ENCODE measurements around the gene PDXP.
A peak's percentile ranks its signal among the peaks of the same experiment; 100 is the strongest.
"Not testable (repeated sequence)": the region's sequence is repeated elsewhere in the genome, so short reads cannot be mapped to it uniquely, and the experiment has no call there.

PDXP gene

GRCh38 chr22:37658133-37659065 lies at the start of gene PDXP:
Gene PDXP (plus strand): TSS chr22:37658723. CDS start chr22:37658783, 60 bp downstream.
- Histone ChIP-seq H3K4me3 (ENCODE audit: low read length) (peak within 1 kb of the TSS; percentile 90), H3K27ac (ENCODE audit: low read depth, low read length) (peak within 1 kb of the TSS; percentile 88), H3K79me2 (ENCODE audit: control insufficient read depth, low read length) (peaks cover 52% of the 10 kb centered on the region), H3K4me2 (ENCODE audit: low read length) (peak within 1 kb of the TSS; percentile 99), H3K4me1 (ENCODE audit: control insufficient read depth, low read length) (peaks cover 42% of the 10 kb centered on the region), H3K36me3 (ENCODE audit: control insufficient read depth, low read length) (peaks cover 37% of the 10 kb centered on the region), H3K27me3 (ENCODE audit: control insufficient read depth, low read length) (no peaks in the 10 kb centered on the region), H3F3A (ENCODE audit: control insufficient read depth, insufficient read depth) (peaks cover 14% of the 10 kb centered on the region), H4K20me1 (ENCODE audit: control insufficient read depth, insufficient read depth, low read depth, low read length) (peaks cover 29% of the 10 kb centered on the region), H3K9me3 (ENCODE audit: control insufficient read depth, insufficient read depth, low read length) (no peaks in the 10 kb centered on the region), H3K9me2 (replicated peaks; ENCODE audit: control insufficient read depth, low read length) (no peaks in the 10 kb centered on the region)
- TF ChIP-seq CTCF (IDR thresholded peaks at IDR 0.05; ENCODE audit: low read depth, low read length, poor library complexity, severe bottlenecking): no peak

- peak overlapping the region; percentile 95 for H3K27ac ChIP-seq (ENCODE audit: low read depth, low read length)
- H3K4me3 ChIP-seq (ENCODE audit: low read length): peak overlapping the region; percentile 98
- no peaks in the 10 kb centered on the region for H3K9me3 ChIP-seq (ENCODE audit: control insufficient read depth, insufficient read depth, low read length)
- peaks cover 41% of the 10 kb centered on the region for H3K36me3 ChIP-seq (ENCODE audit: control insufficient read depth, low read length)
- TF ChIP-seq EZH2phosphoT487 (IDR thresholded peaks at IDR 0.05; ENCODE audit: borderline replicate concordance, low read length): no peak
- TF ChIP-seq CTCF (IDR thresholded peaks at IDR 0.05; ENCODE audit: low read depth, low read length, poor library complexity, severe bottlenecking): no peak
- H3K9me2 ChIP-seq (replicated peaks; ENCODE audit: control insufficient read depth, low read length): no peaks in the 10 kb centered on the region
- H3K79me2 ChIP-seq (ENCODE audit: control insufficient read depth, low read length): peaks cover 44% of the 10 kb centered on the region
- no peaks in the 10 kb centered on the region for H3K27me3 ChIP-seq (ENCODE audit: control insufficient read depth, low read length)
- H3K4me1 ChIP-seq (ENCODE audit: control insufficient read depth, low read length): peaks cover 42% of the 10 kb centered on the region
- H3K4me2 ChIP-seq (ENCODE audit: low read length): peak overlapping the region; percentile 95
- H3F3A ChIP-seq (ENCODE audit: control insufficient read depth, insufficient read depth): peaks cover 11% of the 10 kb centered on the region
- no peaks in the 10 kb centered on the region for H4K20me1 ChIP-seq (ENCODE audit: control insufficient read depth, insufficient read depth, low read depth, low read length)
Observed at GRCh38 chr22:37609240-37610152, 49.0 kb upstream of the PDXP start.

DNA sequence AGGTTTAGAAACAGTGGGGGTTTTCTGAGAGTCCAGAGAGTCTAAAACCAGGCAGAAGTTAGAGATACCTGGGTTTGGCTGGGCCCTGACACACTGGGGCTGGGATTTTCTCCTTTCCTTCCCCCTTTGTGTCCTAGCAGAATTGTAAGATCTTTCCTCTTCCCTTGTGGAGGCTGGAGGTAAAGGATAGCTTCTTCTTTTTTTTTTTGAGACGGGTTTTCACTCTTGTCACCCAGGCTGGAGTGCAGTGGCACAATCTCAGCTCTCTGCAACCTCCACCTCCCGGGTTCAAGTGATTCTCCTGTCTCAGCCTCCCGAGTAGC lies 48.4 kb upstream of the PDXP start:
- H3K9me3 ChIP-seq (ENCODE audit: control insufficient read depth, insufficient read depth, low read length); H3K27me3 ChIP-seq (ENCODE audit: control insufficient read depth, low read length); H4K20me1 ChIP-seq (ENCODE audit: control insufficient read depth, insufficient read depth, low read depth, low read length); H3K9me2 ChIP-seq (replicated peaks; ENCODE audit: control insufficient read depth, low read length): not testable (repeated sequence)
- peaks cover 46% of the 10 kb centered on the region for H3K36me3 ChIP-seq (ENCODE audit: control insufficient read depth, low read length)
- H3F3A ChIP-seq (ENCODE audit: control insufficient read depth, insufficient read depth): peaks cover 11% of the 10 kb centered on the region
- peaks cover 38% of the 10 kb centered on the region for H3K4me1 ChIP-seq (ENCODE audit: control insufficient read depth, low read length)
- peak overlapping the region; percentile 98 for H3K4me3 ChIP-seq (ENCODE audit: low read length)
- H3K79me2 ChIP-seq (ENCODE audit: control insufficient read depth, low read length): peaks cover 44% of the 10 kb centered on the region
- H3K27ac ChIP-seq (ENCODE audit: low read depth, low read length): peak overlapping the region; percentile 95
- peak overlapping the region; percentile 95 for H3K4me2 ChIP-seq (ENCODE audit: low read length)

All from DOHH2 (cell line).